Measurements from ENCODE around the gene NTRK3.

DNA sequence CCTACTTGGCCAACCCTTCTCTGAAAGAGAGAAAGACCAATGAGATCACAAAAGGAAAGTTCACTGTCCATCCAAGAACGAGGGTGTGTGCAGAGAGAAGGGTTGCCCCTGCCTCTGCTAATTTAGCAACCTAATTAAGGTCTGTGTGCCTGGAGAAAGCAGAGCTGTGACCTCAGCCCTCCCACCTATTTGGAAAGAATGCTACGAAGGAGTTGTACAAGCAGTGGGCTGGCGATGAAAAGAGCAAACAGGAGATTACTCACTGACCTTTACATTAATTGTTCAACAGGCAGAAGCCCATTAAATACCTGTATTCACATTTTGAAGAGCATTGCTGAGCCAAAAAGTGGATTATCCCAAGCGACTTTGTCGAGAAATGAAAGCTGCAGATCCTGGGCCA, 314.9 kb downstream of the NTRK3 start:
- TF ChIP-seq EZH2 (IDR thresholded peaks at IDR 0.05; ENCODE audit: insufficient read depth, poor library complexity, severe bottlenecking) (no peak), EZH2phosphoT487 (IDR thresholded peaks at IDR 0.05; ENCODE audit: insufficient read depth, low read depth) (no peak)
